GM18873 (cell line): Measurements from ENCODE around the gene IL6.
"Not testable (repeated sequence)": the region's sequence is repeated elsewhere in the genome, so short reads cannot be mapped to it uniquely, and the experiment has no call there.

Source experiments
- ATAC-seq: cut with Tn5 transposase; IDR thresholded peaks from one replicate; pipeline ENCODE4 v1.9.1; 2021; ENCODE audit warnings: mild to moderate bottlenecking, moderate library complexity, moderate number of reproducible peaks; ENCODE audit not compliant: unreplicated experiment, low FRiP score

IL6 gene

DNA sequence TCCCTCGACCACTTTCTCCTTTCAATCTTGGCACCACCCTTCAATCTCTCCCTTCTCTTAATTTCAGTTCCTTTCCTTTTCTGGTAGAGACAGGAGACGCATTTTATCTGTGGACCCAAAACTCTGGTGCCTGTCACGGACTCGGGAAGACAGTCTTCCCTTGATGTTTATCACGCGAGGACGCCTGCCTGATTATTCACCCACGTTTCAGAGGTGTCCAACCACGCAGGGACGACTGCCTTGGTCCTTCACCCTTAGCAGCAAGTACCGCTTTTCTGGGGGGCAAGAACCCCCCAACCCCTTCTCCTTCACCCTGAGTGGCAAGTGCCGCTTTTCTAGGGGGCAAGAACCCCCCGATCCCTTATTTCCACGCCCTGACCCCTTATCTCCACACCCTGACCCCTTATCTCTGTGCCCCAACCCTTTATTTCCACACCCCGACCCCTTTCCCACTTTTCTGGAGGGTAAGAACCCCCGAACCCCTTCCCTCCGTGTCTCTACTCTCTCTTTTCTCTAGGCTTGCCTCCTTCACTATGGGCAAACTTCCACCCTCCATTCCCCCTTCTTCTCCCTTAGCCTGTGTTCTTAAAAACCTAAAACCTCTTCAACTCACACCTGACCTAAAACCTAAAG, 22.9 kb upstream of the IL6 start:
- not testable (repeated sequence) for ATAC-seq

DNA sequence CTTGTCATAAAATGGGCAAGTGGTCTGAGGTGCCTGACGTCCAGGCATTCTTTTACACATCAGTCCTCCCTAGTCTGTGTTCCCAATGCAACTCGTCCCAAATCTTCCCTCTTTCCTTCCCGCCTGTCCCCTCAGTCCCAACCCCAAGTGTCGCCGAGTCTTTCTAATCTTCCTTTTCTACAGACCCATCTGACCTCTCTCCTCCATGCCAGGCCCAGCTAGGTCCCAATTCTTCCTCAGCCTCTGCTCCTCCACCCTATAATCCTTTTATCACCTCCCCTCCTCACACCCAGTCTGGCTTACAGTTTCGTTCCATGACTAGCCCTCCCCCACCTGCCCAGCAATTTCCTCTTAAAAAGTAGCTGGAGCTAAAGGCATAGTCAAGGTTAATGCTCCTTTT, 22.3 kb upstream of the IL6 start:
- not testable (repeated sequence) for ATAC-seq

DNA sequence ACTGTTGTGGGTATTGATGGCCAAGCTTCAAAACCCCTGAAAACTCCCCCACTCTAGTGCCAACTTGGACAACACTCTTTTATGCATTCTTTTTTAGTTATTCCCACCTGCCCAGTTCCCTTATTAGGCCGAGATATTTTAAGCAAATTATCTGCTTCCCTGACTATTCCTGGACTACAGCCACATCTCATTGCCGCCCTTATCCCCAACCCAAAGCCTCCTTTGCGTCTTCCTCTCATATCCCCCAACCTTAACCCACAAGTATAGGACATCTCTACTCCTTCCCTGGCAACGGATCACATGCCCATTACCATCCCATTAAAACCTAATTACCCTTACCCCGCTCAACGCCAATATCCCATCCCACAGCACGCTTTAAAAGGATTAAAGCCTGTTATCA, 21.1 kb upstream of the IL6 start:
- ATAC-seq = not testable (repeated sequence)

DNA sequence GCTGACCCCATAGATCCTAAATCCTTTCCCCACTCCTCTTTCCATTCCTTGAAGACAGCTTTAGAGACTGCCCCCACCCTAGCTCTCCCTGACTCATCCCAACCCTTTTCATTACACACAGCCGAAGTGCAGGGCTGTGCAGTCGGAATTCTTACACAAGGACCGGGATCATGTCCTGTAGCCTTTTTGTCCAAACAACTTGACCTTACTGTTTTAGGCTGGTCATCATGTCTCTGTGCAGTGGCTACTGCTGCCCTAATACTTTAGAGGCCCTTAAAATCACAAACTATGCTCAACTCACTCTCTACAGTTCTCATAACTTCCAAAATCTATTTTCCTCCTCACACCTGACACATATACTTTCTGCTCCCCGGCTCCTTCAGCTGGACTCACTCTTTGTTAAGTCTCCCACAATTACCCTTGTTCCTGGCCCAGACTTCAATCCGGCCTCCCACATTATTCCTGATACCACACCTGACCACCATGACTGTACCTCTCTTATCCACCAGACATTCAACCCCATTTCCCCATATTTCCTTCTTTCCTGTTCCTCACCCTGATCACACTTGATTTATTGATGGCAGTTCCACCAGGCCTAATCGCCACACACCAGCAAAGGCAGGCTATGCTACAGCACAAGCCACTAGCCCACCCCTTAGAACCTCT, 19.8 kb upstream of the IL6 start:
- not testable (repeated sequence) for ATAC-seq

DNA sequence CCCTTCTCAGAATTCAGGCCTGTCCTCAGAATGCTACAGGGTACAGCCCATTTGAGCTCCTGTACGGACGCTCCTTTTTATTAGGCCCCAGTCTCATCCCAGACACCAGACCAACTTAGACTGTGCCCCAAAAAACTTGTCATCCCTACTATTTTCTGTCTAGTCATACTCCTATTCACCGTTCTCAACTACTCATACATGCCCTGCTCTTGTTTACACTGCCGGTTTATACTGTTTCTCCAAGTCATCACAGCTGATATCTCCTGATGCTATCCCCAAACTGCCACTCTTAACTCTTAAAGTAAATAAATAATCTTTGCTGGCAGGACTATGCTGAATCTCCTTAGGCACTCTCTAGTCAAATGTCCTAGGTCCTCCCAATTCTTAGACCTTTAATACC, 18.8 kb upstream of the IL6 start:
- not testable (repeated sequence) for ATAC-seq

DNA sequence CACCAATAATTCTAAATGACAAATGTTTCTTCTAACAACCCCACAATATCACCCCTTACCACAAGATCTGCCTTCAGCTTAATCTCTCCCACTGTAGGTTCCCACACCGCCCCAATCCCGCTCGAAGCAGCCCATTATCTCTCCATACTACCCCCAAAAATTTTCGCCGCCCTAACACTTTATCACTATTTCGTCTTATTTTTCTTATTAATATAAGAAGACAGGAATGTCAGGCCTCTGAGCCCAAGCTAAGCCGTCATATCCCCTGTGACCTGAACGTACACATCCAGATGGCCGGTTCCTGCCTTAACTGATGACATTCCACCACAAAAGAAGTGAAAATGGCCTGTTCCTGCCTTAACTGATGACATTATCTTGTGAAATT, 18.3 kb upstream of the IL6 start:
- not testable (repeated sequence) for ATAC-seq

DNA sequence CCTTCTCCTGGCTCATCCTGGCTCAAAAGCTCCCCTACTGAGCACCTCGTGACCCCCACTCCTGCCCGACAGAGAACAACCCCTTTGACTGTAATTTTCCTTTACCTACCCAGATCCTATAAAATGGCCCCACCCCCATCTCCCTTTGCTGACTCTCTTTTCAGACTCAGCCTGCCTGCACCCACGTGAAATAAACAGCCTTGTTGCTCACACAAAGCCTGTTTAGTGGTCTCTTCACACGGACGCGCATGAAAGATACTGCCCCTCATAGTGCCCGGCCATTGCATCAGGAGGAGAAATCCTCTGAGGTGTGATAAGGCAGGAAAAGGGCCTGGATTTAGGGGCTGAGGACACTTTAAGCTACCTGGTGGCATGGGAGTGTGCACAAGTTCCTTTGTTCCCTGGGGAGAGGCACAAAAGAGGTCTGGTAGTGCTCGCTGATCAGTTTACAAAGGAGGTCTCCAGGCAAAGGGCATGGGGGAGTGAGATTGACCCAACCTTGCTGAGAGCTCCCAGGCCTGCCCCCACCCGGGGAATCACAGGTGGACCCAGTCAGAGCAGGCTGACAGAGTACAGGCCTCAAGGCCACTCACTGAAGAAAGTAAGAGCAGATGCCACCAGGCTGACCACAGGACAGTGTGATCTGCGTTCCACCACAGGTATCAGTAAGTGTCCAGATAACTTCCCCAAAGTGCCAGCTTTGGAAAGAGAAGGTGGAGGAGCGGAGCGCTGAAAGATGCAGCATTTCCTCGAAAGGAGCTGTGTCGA, 17.8 kb upstream of the IL6 start:
- not testable (repeated sequence) for ATAC-seq

DNA sequence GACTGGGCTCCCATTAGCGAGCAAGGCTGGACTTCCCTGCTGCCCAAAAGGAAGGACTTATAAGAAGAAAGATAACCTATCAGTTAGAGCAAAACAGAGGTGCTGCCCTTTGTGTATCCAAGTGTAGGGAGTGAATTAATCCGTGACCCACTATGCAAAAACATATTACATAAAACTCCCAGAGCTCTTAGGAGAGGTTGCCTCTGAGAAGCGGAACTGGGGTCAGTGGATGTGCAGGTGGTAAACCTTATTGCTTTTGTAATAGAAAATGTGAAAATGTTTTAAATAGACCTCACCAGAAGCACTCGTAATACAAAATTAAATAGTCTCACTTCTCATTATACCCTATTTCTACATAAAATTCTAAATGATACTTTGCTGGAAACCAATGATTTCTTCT, 17.1 kb upstream of the IL6 start:
- ATAC-seq = no peak

DNA sequence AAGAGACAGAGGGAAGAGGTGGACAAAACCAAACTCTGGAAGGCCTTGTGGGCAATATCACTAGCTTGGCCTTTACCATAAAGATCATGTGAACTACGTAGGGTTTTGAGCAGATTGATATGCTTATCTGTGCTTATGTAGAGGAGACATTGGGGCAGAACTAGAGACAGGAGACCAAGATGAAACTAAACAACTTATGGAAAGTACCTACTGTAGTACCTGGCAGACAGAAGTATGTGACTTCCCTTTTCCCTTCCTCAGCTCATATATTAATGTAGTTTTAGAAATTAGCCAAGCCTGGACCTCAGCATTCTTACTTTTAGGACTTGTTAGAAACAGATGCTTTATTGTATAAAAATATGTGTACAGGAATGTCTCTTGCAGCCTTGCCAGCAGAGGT, 14.0 kb upstream of the IL6 start:
- ATAC-seq = peak; percentile 59

DNA sequence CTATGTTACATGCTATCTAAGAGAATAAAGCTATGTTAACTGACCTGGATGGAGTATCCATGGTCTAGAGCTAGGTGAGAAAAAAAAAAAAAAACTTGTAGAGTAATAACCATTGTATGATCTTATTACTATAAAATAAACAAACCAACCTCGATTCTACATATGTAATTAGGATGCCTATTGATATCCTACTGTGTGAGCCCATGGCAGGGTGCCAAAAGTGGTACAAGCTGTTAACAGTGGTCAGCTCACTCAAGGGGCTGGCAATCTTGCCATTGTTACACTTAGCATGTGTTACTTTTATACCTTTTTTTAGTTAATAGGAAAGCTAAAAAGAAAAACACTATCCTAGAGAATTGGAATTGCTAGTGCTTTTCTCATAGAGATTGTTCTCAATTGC, 13.5 kb upstream of the IL6 start:
- ATAC-seq = no peak

DNA sequence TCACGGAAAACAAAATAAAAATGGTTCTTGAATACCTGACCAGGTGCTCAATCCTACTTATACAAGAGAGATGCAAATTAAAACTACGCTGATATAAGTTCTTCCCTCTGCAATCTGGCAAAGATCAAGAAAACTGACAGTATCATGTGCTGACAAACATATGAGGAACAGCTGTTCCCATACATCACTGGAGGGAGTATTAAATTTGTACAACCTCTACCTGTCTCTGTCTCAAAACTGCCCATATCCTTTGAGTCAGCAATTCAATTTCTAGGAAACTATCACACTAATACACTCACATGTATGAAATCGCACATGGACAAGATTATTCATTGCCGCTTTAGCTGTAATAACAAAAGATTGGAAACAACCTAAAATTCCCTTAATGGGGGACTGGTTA, 11.0 kb upstream of the IL6 start:
- ATAC-seq = no peak

DNA sequence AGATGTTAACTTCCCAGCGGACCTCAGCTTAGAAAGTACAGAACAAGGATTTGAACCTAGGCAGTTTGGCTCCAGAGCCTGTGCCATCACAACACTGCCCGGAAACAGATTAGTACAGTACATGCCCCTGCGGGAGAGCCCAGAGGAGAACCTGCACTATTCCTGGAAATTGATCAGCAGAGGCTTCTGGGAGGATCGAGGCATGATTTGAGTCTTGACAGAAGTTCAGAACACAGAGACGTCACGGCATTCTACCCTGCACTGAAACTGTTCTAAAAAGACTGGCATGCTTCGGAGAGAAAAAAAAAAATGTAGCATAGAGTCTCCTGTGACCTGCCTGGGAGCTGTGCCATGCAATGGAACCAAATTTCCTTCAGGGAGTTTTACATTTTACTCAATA, 9.2 kb upstream of the IL6 start:
- no peak for ATAC-seq

DNA sequence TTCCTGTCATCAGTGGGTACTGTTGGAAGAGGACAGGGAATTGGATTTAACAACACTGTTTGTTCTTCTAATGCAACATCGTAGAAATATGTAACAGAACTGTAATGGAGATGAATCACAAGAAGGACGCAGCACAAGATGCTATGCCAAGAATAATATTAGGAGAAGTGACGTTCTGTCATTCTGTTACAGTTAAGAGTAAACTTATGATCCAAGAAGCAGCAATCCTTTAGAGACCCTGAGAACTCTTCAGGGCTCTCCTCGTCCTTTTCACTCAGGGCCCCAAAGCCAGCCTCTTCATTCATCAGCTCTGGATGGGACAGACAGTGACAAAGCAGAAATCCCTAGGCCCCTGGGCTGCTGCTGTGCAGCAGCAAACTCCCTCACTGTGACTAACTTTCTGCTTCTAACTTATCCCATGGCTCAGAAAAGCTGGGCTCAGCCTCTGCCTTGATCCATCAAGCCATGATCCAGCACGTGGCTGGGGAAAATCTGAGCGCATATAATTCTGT, 8.7 kb upstream of the IL6 start:
- no peak for ATAC-seq

DNA sequence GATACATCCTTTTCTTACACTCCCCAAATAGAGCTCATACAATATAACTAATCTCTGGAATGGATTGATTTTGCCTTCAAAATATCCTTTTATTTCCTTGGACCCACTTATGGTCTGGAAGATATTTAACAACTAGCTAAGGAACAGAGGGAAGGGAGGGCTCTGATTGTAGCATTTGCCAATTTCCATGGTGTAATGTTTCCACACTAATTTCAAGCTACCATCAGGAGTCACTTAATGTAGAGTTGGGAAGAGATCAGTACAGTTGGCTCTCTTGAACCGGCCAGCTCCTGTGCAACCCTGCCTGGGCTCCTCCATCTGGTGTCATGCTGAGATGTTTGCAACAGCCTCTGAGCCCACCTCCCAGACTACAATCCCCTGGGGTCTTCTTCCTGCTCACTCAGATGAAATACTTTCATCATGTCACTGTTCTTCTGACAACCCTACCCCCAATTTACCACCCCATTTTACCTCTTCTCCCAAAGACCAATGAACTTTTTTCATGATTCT, 8.0 kb upstream of the IL6 start:
- no peak for ATAC-seq

DNA sequence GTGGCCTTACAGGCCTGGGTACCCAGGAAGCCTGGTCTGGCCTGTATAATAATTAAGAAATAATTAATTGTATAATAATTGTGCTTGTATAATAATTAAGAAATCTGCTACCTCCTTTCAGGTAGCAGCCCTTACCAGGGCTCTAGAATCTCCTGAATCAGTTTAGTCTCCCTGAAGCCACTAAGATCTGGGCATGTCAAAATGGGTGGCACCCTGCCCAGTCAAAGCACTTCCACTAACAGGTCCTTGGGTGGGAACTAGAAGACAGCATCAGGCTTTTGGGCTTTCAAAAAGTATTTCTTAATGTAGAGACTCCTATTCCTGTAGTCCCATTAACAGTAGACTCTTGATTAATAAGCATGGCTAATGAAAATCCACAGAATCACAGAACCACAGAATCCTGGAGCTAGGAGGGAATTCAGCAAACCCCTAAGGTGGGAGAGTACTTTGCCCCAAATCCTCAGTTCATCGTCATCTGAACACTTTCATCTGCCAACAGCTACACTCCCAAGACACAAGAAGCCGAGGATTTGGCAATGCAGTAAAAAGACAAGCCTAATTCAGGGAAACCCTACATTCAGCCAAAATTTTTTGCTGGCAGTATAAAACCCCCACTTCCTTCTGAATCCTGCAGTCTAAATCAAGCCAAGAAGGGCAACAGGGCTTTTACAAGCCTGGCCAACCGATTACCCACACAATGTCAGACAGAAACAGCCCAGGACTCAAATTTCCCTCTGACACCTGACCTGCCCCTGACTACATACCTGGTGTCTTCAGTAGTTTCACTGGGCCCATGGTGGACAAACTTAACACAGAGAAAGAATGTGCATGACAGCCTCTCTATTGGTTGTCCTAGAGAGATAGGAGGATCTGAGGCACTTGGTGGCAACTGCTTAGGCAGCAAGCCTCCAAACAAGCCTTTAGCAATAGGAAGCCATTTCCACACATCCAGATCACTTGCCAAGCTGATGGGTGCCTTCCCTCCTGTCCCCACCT, 5.9 kb upstream of the IL6 start:
- no peak for ATAC-seq

DNA sequence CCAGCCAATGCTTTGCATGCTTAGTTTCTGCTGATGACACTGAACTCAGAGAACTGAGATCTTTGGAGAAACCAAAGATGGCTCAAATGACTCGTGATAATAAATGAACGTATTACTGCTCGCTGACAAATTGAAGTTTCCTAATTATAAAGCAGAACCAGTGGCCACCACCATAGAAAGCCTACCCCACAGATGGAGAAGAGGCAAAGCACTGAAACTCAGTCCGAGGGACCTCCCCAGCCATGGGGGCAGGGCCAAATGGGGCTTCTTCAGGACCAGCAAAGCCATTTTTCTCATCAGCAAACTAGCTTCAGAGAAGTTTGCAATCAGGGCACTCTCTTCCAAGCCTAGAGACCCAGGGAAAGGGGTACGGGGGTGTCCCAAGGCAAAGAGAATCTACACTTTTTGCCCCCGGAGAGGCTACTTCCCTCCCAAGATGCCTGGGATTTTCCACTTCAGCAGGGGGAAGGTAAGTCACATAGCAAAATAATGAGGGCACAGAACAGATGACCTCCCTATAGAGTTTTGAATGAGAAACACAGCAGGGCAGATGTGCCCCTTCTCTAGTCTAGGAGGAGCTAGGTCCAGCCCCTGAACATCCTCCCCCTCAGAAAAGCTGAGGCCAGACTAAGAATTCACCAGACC, 4.3 kb upstream of the IL6 start:
- ATAC-seq = no peak

DNA sequence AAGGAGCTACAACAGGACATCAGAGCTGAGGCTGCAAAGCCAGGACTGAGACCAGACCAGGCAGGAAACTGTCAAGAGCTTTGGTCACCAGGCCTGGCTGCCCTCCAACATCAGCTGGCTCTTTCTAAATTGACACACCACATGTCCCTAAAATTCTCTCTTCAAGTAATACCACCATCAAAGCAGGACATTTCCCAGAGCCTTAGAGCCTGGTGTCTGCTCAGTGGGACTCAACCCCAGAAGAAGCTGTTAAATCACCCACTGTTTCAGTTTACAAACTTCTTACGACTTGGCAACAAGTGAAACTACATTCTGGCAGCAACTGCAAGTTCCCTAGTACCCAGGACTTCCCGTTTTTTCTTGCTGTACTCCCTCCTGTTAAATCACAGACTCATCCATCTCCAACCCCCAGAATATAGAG, 3.8 kb upstream of the IL6 start:
- ATAC-seq = no peak

DNA sequence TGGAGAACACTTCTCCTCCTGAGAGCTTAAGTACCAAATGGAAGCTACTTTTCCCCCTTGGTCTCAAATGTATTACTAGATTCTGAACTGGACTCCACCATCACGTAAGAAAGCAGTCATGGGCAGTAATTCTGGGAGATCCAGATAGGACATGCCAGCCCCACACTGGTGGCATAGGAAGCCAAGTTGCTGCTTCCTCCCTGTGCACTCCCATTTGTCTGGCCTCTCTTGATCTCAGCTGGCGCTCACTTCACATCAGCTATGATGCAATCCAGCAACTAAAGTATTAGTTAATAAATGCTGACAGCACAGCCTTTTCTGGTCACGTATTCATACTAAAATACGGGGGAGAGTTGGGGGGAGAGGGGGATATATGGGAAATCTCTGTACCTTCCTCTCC, 3.4 kb upstream of the IL6 start:
- no peak for ATAC-seq

DNA sequence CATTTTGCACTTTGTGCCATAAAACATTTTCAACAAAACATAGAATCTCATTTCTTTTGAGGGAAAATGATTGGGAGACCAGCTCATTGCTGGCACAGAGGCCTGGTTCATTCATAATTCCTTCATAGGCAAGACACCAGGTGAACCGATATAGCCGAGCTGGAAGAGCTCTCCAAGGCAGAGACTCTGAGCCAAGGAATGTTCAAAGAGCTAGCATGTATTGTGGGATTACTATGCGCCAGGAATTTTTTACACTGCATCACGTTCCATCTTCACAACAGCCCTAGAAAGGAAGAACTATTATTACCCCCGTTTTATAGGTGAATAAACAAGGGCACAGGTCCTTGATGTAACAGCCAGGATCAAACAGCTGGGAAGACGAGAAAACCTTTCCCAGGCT, 2.1 kb upstream of the IL6 start:
- no peak for ATAC-seq

DNA sequence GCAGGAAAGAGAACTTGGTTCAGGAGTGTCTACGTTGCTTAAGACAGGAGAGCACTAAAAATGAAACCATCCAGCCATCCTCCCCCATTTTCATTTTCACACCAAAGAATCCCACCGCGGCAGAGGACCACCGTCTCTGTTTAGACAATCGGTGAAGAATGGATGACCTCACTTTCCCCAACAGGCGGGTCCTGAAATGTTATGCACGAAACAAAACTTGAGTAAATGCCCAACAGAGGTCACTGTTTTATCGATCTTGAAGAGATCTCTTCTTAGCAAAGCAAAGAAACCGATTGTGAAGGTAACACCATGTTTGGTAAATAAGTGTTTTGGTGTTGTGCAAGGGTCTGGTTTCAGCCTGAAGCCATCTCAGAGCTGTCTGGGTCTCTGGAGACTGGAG, 1.4 kb upstream of the IL6 start:
- no peak for ATAC-seq
